ENCODE results near the gene CEP135. TPM values are rescaled to one million over a fixed set of nuclear protein-coding genes. Genes with fewer than 3 reads are reported as not detected.

The CEP135 gene
- total RNA-seq, 1 experiment from 2014 or later = 10.9 TPM

GRCh38 chr4:55938481-55938880 lies 10.3 kb upstream of the CEP135 start:
- DNase-seq (ENCODE audit: low read depth, low spot score) (no peak), ATAC-seq (no peak)
- Histone ChIP-seq H3K36me3 (ENCODE audit: control insufficient read depth in 1 of 2, insufficient read depth in 2 of 2, low read length in 2 of 2) (no peaks in the 10 kb centered on the region), H2AFZ (ENCODE audit: low read depth, low read length, poor library complexity, severe bottlenecking) (no peak overlapping the region), H3K27me3 (ENCODE audit: insufficient read depth, low read length) (no peaks in the 10 kb centered on the region), H3K9me2 (ENCODE audit: insufficient read depth) (no peaks in the 10 kb centered on the region), H3K9me3 (ENCODE audit: control insufficient read depth in 1 of 2, insufficient read depth in 1 of 2, low read depth in 1 of 2, low read length in 2 of 2) (no peaks in the 10 kb centered on the region), H3K4me2 (ENCODE audit: low read length) (no peak overlapping the region), H3K79me2 (ENCODE audit: insufficient read depth, low read length) (no peaks in the 10 kb centered on the region), H3K4me3 (replicated peaks in 1 of 2; ENCODE audit: low read depth in 1 of 2, low read length in 2 of 2) (no peak overlapping the region), H4K20me1 (ENCODE audit: insufficient read depth) (no peaks in the 10 kb centered on the region), H3K9ac (ENCODE audit: low read length) (no peak overlapping the region), H3K27ac (ENCODE audit: low read depth, low read length) (no peak overlapping the region), H3K4me1 (ENCODE audit: control insufficient read depth in 1 of 2, insufficient read depth in 2 of 2, low read length in 2 of 2) (no peaks in the 10 kb centered on the region)
- RAD21 ChIA-PET (ENCODE audit: low non-redundant PET in 1 of 2, low total read pairs in 2 of 2, uncharacterized antibody in 2 of 2, unreplicated experiment in 2 of 2) = no interaction called here
- BruUV-seq (replicated peaks) = no TSS peak
- CTCF ChIA-PET = interaction anchor here (1.1 kb wide), 1 partner anchor 10 kb away, joined by 4 read pairs; the partner anchor contains the start of gene CEP135
- TF ChIP-seq MAX (IDR thresholded peaks at IDR 0.05) = no peak
- no peak for TF ChIP-seq JUND (IDR thresholded peaks at IDR 0.05)
- TF ChIP-seq REST (IDR thresholded peaks at IDR 0.05; ENCODE audit: low read depth) = no peak
- no peak for TF ChIP-seq CTCF (IDR thresholded peaks at IDR 0.05 in 2 of 3, conservative IDR thresholded peaks at IDR 0.05 in 1 of 3; ENCODE audit: borderline replicate concordance in 1 of 3, insufficient read depth in 1 of 3, low read depth in 2 of 3, low read length in 2 of 3)
- TF ChIP-seq EZH2phosphoT487 (IDR thresholded peaks at IDR 0.05; ENCODE audit: borderline replicate concordance) = no peak
- no peak for TF ChIP-seq RAD21 (IDR thresholded peaks at IDR 0.05; ENCODE audit: low read depth)
- TF ChIP-seq EZH2 (IDR thresholded peaks at IDR 0.05) = no peak
- no peak for TF ChIP-seq ZBTB33 (IDR thresholded peaks at IDR 0.05; ENCODE audit: extremely low read depth, insufficient replicate concordance, low read length)
- TF ChIP-seq POLR2A (IDR thresholded peaks at IDR 0.05; ENCODE audit: borderline replicate concordance, extremely low read depth, insufficient read depth, insufficient read length) = no peak
- no peak for TF ChIP-seq ZFX (IDR thresholded peaks at IDR 0.05)
- TF ChIP-seq ZNF274 (IDR thresholded peaks at IDR 0.05; ENCODE audit: low read depth, low read length) = no peak
- TF ChIP-seq SRF (IDR thresholded peaks at IDR 0.05; ENCODE audit: low read depth) = no peak
- no peak for TF ChIP-seq POLR2AphosphoS5 (IDR thresholded peaks at IDR 0.05; ENCODE audit: low read depth, low read length)
- TF ChIP-seq ELF1 (IDR thresholded peaks at IDR 0.05; ENCODE audit: borderline replicate concordance, low read depth) = no peak
- no peak for TF ChIP-seq TCF7L2 (IDR thresholded peaks at IDR 0.05; ENCODE audit: borderline replicate concordance, extremely low read depth, insufficient read depth, insufficient read length)
- intact Hi-C loops (cut with micrococcal nuclease) = no loop called here
- POLR2A ChIA-PET = no interaction called here
